Mucosa of descending colon (tissue), 3 donors: ENCODE measurements around the gene IMMP2L. TPM values are rescaled to one million over a fixed set of nuclear protein-coding genes. Genes with fewer than 3 reads are reported as not detected.

Source experiments
- ATAC-seq: fragments of 200-7000 bp; cut with Tn5 transposase; one replicate; pipeline ENCODE4 v1.9.1; 2020; ENCODE audit warnings: mild to moderate bottlenecking, moderate library complexity
- DNase-seq, 3 donors: peaks; one replicate each; pipeline ENCODE4 v3.0.0-alpha.2; 2020
- H3K36me3 ChIP-seq: fragments of 200-600 bp; one replicate; pipeline ENCODE4 v1.8.0; 2021; ENCODE audit warnings: low read depth, mild to moderate bottlenecking
- H3K4me1 ChIP-seq: fragments of 200-600 bp; one replicate; pipeline ENCODE4 v1.8.0; 2021; ENCODE audit warnings: low read depth, mild to moderate bottlenecking
- H3K4me3 ChIP-seq: fragments of 200-600 bp; one replicate; pipeline ENCODE4 v1.8.0; 2021; ENCODE audit warnings: mild to moderate bottlenecking
- H3K9me3 ChIP-seq: fragments of 200-600 bp; one replicate; pipeline ENCODE4 v1.8.0; 2021; ENCODE audit warnings: mild to moderate bottlenecking
- CTCF ChIP-seq: fragments of 200-600 bp; IDR thresholded peaks from one replicate; pipeline ENCODE4 v1.8.0; 2022; ENCODE audit warnings: antibody characterized with exemption, mild to moderate bottlenecking
- intact Hi-C, 2 donors: fragments of 100-400 bp; cut with DNase I in 1 of 2; cut with micrococcal nuclease in 1 of 2; formaldehyde crosslinking; loops; one replicate each; pipeline versions ENCODE4 v1.11.0 to v1.11.1; 2022; cut with DNase I, micrococcal nuclease
- total RNA-seq, 3 donors: library from RNA; stranded (reverse); fragmentation: NEBNext Ultra II Directional in 2 of 3; extraction: Animal tissue kit (Norgen Biotek cat#: 25700) in 2 of 3; gene quantifications; one replicate each; pipeline versions ENCODE4 v1.2.1 to v1.2.4, GENCODE V29; 2021 to 2023
- donor health status: DM: no; HTN: no; CAD: no; lungs with moderate emphysema.
- donor health status: DM: no; HTN: no; CAD: no.
- donor health status: DM: no; HTN: yes; CAD: no.

Gene IMMP2L
- total RNA-seq, 3 donors from 2014 or later, result 12.1 to 20.7 (median 17.7) TPM

- no peaks in the 10 kb centered on the region for H3K4me1 ChIP-seq
- intact Hi-C loops, result no loop called here
- DNase-seq, result no peak
- no peak overlapping the region for H3K4me3 ChIP-seq
- no peak for TF ChIP-seq CTCF
- H3K9me3 ChIP-seq, result no peaks in the 10 kb centered on the region
- H3K36me3 ChIP-seq, result no peaks in the 10 kb centered on the region
- no peak for ATAC-seq
These were observed 169.1 kb downstream of the IMMP2L start for GRCh38 chr7:111393011-111393754.

GRCh38 chr7:111392294-111392693, 170.0 kb downstream of the IMMP2L start:
- no peak for DNase-seq
- no peak for TF ChIP-seq CTCF
- no peak for ATAC-seq
- H3K4me3 ChIP-seq, result no peak overlapping the region
- no peaks in the 10 kb centered on the region for H3K4me1 ChIP-seq
- intact Hi-C loops, result no loop called here
- no peaks in the 10 kb centered on the region for H3K9me3 ChIP-seq
- H3K36me3 ChIP-seq, result no peaks in the 10 kb centered on the region

- intact Hi-C loops, result no loop called here
- no peaks in the 10 kb centered on the region for H3K9me3 ChIP-seq
- H3K36me3 ChIP-seq, result no peaks in the 10 kb centered on the region
- no peak for ATAC-seq
- no peaks in the 10 kb centered on the region for H3K4me1 ChIP-seq
- DNase-seq, result no peak
- TF ChIP-seq CTCF, result no peak
- H3K4me3 ChIP-seq, result no peak overlapping the region
These were observed 172.3 kb downstream of the IMMP2L start for GRCh38 chr7:111390000-111390399.

GRCh38 chr7:111388912-111389311, 173.4 kb downstream of the IMMP2L start:
- Histone ChIP-seq H3K4me3 (no peak overlapping the region), H3K4me1 (no peaks in the 10 kb centered on the region), H3K36me3 (no peaks in the 10 kb centered on the region), H3K9me3 (no peaks in the 10 kb centered on the region)
- DNase-seq (no peak), ATAC-seq (no peak)
- intact Hi-C loops, result no loop called here
- TF ChIP-seq CTCF, result no peak

- Histone ChIP-seq H3K36me3 (no peaks in the 10 kb centered on the region), H3K4me1 (no peaks in the 10 kb centered on the region), H3K4me3 (no peak overlapping the region), H3K9me3 (no peaks in the 10 kb centered on the region)
- intact Hi-C loops, result no loop called here
- no peak for TF ChIP-seq CTCF
- ATAC-seq (no peak), DNase-seq (no peak)
These were observed 174.3 kb downstream of the IMMP2L start for GRCh38 chr7:111388016-111388415.
